Omental fat pad (tissue), 4 donors: ENCODE data around the gene GLRA3. TPM values are rescaled to one million over a fixed set of nuclear protein-coding genes. Genes with fewer than 3 reads are reported as not detected.
A peak's percentile ranks its signal among the peaks of the same experiment; 100 is the strongest.

Experiments used
- ATAC-seq: fragments of 150-250 bp; one replicate; pipeline ENCODE4 v1.9.1; 2016; ENCODE audit warnings: mild to moderate bottlenecking, moderate library complexity; ENCODE audit not compliant: low FRiP score
- DNase-seq: peaks from one replicate; pipeline ENCODE4 v3.0.0-alpha.2; 2019; ENCODE audit warnings: low spot score
- CTCF ChIP-seq, 3 donors: fragments of 450-650 bp; IDR thresholded peaks; one replicate each; pipeline ENCODE4 v1.5.1; 2016 to 2017; ENCODE audit warnings: antibody characterized with exemption in 3 of 3, mild to moderate bottlenecking in 3 of 3, moderate library complexity in 2 of 3
- total RNA-seq, 4 donors: library from RNA; depleted of rRNA; stranded (reverse); fragments of >200 nt; gene quantifications; one replicate each; pipeline ENCODE4 v1.1.0, GENCODE V29; 2016

GLRA3 gene
- total RNA-seq, 4 donors from 2014 or later = not detected

- TF ChIP-seq CTCF (IDR thresholded peaks at IDR 0.05) = no peak
- DNase-seq (no peak), ATAC-seq (no peak)
Measured at GRCh38 chr4:174714393-174715211, 114.4 kb downstream of the GLRA3 start.

- no peak for TF ChIP-seq CTCF (IDR thresholded peaks at IDR 0.05)
- ATAC-seq (no peak), DNase-seq (no peak)
Measured at GRCh38 chr4:174713821-174714220, 115.2 kb downstream of the GLRA3 start.

GRCh38 chr4:174713181-174713580 is 115.9 kb downstream of the GLRA3 start:
- no peak for DNase-seq
- no peak for TF ChIP-seq CTCF (IDR thresholded peaks at IDR 0.05)
- no peak for ATAC-seq

- ATAC-seq (no peak), DNase-seq (no peak)
- TF ChIP-seq CTCF (IDR thresholded peaks at IDR 0.05) = no peak
Measured at GRCh38 chr4:174709526-174709925, 119.5 kb downstream of the GLRA3 start.

- no peak for TF ChIP-seq CTCF (IDR thresholded peaks at IDR 0.05)
- ATAC-seq (no peak), DNase-seq (no peak)
Measured at GRCh38 chr4:174708381-174708780, 120.7 kb downstream of the GLRA3 start.

- TF ChIP-seq CTCF (IDR thresholded peaks at IDR 0.05) = no peak
- DNase-seq = no peak
- ATAC-seq = peak; percentile 54
Measured at GRCh38 chr4:174707902-174708301, 121.1 kb downstream of the GLRA3 start.

- TF ChIP-seq CTCF (IDR thresholded peaks at IDR 0.05) = no peak
Measured at GRCh38 chr4:174707051-174707676, 121.9 kb downstream of the GLRA3 start.

More at GRCh38 chr4:174707051-174707676, 121.9 kb downstream of the GLRA3 start:
- no peak for DNase-seq
- ATAC-seq = no peak
